ENCODE measurements around the gene TPP2.

DNA sequence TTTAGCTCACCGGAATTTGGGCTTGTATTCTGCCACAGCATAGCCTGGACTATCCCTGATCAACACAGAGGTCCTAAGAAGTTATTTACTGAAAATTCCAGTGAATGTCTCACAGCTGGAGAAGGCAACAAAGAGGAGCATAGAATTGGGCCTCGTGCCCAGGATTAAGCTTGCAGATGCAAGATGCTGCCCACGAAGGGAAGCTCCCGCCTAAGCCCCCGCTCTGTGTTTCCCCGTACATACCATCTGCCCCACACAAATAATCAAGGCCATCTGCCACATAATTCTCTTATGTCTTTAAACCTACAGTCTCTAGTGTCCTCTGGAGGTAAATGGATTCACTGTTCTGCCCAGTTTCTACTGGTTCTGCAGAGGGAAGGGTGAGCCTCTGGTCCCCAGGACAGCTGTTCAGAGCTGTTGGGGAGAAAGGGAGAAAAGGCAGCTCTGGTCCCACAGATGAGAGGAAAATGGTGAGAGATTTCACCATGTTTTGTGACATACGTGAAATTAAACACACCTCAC lies 7.4 kb upstream of the TPP2 start:
- TF ChIP-seq, protein P1, sequence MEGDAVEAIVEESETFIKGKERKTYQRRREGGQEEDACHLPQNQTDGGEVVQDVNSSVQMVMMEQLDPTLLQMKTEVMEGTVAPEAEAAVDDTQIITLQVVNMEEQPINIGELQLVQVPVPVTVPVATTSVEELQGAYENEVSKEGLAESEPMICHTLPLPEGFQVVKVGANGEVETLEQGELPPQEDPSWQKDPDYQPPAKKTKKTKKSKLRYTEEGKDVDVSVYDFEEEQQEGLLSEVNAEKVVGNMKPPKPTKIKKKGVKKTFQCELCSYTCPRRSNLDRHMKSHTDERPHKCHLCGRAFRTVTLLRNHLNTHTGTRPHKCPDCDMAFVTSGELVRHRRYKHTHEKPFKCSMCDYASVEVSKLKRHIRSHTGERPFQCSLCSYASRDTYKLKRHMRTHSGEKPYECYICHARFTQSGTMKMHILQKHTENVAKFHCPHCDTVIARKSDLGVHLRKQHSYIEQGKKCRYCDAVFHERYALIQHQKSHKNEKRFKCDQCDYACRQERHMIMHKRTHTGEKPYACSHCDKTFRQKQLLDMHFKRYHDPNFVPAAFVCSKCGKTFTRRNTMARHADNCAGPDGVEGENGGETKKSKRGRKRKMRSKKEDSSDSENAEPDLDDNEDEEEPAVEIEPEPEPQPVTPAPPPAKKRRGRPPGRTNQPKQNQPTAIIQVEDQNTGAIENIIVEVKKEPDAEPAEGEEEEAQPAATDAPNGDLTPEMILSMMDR (conservative IDR thresholded peaks at IDR 0.05; ENCODE audit: low read depth, low read length): no peak
- no peak for TF ChIP-seq EZH2 (IDR thresholded peaks at IDR 0.05; ENCODE audit: borderline replicate concordance, low read depth, low read length, poor library complexity, severe bottlenecking)

Measured in A673 (cell line).